ENCODE data around the gene RAB6A. TPM values are rescaled to one million over a fixed set of nuclear protein-coding genes. Genes with fewer than 3 reads are reported as not detected.
A peak's percentile ranks its signal among the peaks of the same experiment; 100 is the strongest.

The RAB6A gene
- total RNA-seq, 2 experiments from 2014 or later = 97.7 to 101 TPM

DNA sequence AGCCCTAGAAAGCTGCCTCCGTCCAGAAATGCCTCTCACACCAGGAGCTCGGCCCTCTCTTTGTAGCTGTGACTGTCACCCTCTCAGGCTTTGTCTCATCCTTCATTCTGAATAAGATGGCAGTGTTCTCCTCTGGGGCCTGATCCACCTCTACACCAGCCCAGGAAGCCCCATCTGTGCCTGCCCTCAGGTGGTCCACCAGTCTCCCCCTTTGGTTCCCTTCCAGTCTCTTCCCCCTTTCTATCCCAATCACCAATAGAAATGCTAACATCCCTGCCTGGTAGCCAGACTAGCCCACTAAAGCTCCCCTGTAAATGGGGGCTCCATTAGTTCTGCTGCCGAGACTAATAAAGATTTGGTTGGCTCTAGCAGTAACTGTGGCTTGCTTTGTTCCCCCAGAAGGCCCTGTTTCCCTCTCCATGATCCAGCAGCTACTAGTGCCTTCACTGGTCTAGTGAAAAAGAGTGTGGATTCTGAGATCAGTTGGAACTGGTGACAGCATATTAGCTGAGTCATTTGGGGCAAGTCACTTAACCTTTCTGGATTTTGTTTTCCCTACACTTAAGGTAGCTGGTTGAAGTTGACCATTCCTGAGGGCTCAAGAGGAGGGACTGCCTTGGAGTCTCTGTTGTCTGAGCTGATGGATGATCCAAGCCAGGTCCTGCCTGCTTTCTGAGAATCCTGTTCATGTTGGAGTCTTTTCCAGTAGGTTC, 98.3 kb downstream of the RAB6A start:
- ChIA-PET POLR2A (interaction anchor here (0.6 to 0.7 kb wide), 3 partner anchors 15 to 532 kb away, joined by 3 read pairs; no protein-coding TSS in a partner anchor), CTCF (interaction anchor here (0.9 to 5.5 kb wide), 18 partner anchors 9 to 325 kb away, joined by 3 to 165 read pairs (median 6); no protein-coding TSS in a partner anchor)
- H3K36me3 Mint-ChIP-seq (ENCODE audit: low read depth) = no peaks in the 10 kb centered on the region
- H3K27me3 Mint-ChIP-seq (ENCODE audit: low read depth) = no peaks in the 10 kb centered on the region
- H3K4me3 Mint-ChIP-seq = no peak overlapping the region
- no peaks in the 10 kb centered on the region for H3K9me3 Mint-ChIP-seq (ENCODE audit: insufficient read depth)
- DNase-seq (no peak), ATAC-seq (no peak)
- H3K4me1 Mint-ChIP-seq (ENCODE audit: low read depth) = peaks cover 3% of the 10 kb centered on the region
- no peak overlapping the region for H3K27ac Mint-ChIP-seq

DNA sequence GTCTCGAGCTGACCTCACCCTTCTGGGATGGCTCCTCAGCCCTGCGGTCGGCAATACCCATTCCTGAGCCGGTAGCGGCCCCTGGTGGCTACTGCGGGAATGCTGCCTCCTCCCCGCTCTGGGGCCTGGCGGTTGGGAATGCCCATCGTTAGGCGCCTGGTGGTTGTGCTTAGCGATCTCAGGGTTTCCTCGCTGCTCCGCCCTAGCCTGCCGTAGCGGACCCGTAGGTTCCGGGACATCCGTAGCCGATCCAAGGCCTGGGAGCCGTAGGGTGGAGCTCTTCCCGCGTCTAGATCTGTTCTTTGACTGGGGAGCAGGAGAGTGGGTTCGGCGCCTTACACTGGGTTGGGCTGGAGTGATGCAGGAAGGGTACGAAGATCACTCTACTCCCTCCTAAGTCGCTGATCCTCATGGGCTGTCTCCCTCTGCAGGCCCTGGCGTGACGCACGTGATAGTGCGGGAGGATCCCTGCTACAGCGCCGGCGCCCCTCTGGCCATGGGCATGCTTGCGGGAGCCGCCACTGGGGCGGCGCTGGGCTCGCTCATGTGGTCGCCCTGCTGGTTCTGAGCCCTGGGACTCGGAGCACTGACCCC, 99.7 kb downstream of the RAB6A start:
- no peaks in the 10 kb centered on the region for H3K9me3 Mint-ChIP-seq (ENCODE audit: insufficient read depth)
- H3K4me1 Mint-ChIP-seq (ENCODE audit: low read depth) = peaks cover 3% of the 10 kb centered on the region
- H3K36me3 Mint-ChIP-seq (ENCODE audit: low read depth) = no peaks in the 10 kb centered on the region
- ATAC-seq (peak; percentile 91), DNase-seq (peak; percentile 82)
- no peaks in the 10 kb centered on the region for H3K27me3 Mint-ChIP-seq (ENCODE audit: low read depth)
- H3K27ac Mint-ChIP-seq = no peak overlapping the region
- ChIA-PET POLR2A (no interaction called here), CTCF (interaction anchor here (0.5 to 5.5 kb wide), 41 partner anchors 10 to 356 kb away, joined by 3 to 165 read pairs (median 5); partner anchors contain the start of gene PLEKHB1)
- H3K4me3 Mint-ChIP-seq = peak overlapping the region; percentile 32

- ChIA-PET CTCF (interaction anchor here (0.9 to 5.5 kb wide), 35 partner anchors 11 to 355 kb away, joined by 3 to 165 read pairs (median 5); partner anchors contain the start of genes FAM168A and PLEKHB1), POLR2A (interaction anchor here (1.2 kb wide), 1 partner anchor 13 kb away, joined by 3 read pairs; no protein-coding TSS in a partner anchor)
- ATAC-seq (peak; percentile 35), DNase-seq (no peak)
- Mint-ChIP-seq H3K4me1 (ENCODE audit: low read depth) (peaks cover 3% of the 10 kb centered on the region), H3K4me3 (peak overlapping the region; percentile 32), H3K9me3 (ENCODE audit: insufficient read depth) (no peaks in the 10 kb centered on the region), H3K27me3 (ENCODE audit: low read depth) (no peaks in the 10 kb centered on the region), H3K27ac (no peak overlapping the region), H3K36me3 (ENCODE audit: low read depth) (no peaks in the 10 kb centered on the region)
These were observed 100.3 kb downstream of the RAB6A start for GRCh38 chr11:73660497-73661034.

GRCh38 chr11:73659961-73660360, 100.9 kb downstream of the RAB6A start:
- ATAC-seq = no peak
- H3K4me3 Mint-ChIP-seq = no peak overlapping the region

DNA sequence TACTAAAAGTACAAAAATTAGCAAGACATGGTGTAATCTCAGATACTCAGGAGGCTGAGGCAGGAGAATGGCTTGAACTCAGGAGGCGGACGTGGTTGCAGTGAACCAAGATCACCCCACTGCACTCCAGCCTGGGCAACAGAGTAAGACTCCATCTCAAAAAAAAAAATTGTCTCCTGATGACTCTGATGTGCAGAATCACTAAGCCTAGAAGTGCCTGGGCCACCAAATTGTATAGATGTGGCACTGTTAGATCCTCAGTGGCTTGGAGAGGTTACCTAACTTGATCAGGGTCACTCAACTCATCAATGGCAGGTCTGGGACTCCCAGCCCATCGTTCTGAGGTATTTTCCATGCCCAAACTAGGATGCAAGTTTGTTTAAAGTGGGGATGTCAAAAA, 103.9 kb downstream of the RAB6A start:
- CTCF ChIA-PET = no interaction called here

More at GRCh38 chr11:73659961-73660360, 100.9 kb downstream of the RAB6A start:
- Mint-ChIP-seq H3K27me3 (ENCODE audit: low read depth) (no peaks in the 10 kb centered on the region), H3K27ac (no peak overlapping the region), H3K9me3 (ENCODE audit: insufficient read depth) (no peaks in the 10 kb centered on the region), H3K36me3 (ENCODE audit: low read depth) (no peaks in the 10 kb centered on the region), H3K4me1 (ENCODE audit: low read depth) (peaks cover 3% of the 10 kb centered on the region)
- DNase-seq = no peak
- ChIA-PET POLR2A (interaction anchor here (0.6 to 1.2 kb wide), 2 partner anchors 13 to 34 kb away, joined by 3 to 4 read pairs; no protein-coding TSS in a partner anchor), CTCF (interaction anchor here (0.9 to 5.5 kb wide), 27 partner anchors 10 to 354 kb away, joined by 3 to 165 read pairs (median 5); partner anchors contain the start of genes FAM168A and PLEKHB1)

DNA sequence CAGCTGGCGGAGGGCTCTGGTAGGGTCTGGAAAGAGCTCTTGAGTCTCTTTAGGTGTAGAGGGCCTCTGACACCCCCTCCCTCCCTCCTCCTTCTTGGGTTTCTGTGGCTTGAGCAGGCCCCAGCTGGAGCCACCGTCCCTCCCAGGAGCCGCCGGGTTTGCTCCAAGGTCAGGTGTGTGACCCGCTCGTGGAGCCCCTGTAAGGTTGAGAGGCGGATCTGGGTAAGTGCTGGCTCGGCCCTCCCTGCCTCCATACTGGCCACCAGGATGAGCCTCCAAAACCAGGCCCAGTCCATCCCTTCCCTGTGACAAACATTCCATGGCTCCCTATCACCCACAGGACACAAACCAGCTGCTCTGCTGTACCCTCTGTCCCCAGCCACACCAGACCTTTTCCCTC, 105.2 kb downstream of the RAB6A start:
- ChIA-PET CTCF (no interaction called here), POLR2A (no interaction called here)
- H3K9me3 Mint-ChIP-seq (ENCODE audit: insufficient read depth) = no peaks in the 10 kb centered on the region
- H3K27ac Mint-ChIP-seq = no peak overlapping the region
- ATAC-seq (no peak), DNase-seq (no peak)
- H3K4me3 Mint-ChIP-seq = no peak overlapping the region
- H3K4me1 Mint-ChIP-seq (ENCODE audit: low read depth) = no peaks in the 10 kb centered on the region
- H3K27me3 Mint-ChIP-seq (ENCODE audit: low read depth) = no peaks in the 10 kb centered on the region
- no peaks in the 10 kb centered on the region for H3K36me3 Mint-ChIP-seq (ENCODE audit: low read depth)

More for the DNA sequence above, 103.9 kb downstream of the RAB6A start:
- Mint-ChIP-seq H3K9me3 (ENCODE audit: insufficient read depth) (no peaks in the 10 kb centered on the region), H3K27me3 (ENCODE audit: low read depth) (no peaks in the 10 kb centered on the region), H3K4me3 (no peak overlapping the region), H3K36me3 (ENCODE audit: low read depth) (no peaks in the 10 kb centered on the region), H3K27ac (no peak overlapping the region), H3K4me1 (ENCODE audit: low read depth) (peaks cover 3% of the 10 kb centered on the region)
- DNase-seq = no peak
- ATAC-seq = no peak
- POLR2A ChIA-PET = no interaction called here

DNA sequence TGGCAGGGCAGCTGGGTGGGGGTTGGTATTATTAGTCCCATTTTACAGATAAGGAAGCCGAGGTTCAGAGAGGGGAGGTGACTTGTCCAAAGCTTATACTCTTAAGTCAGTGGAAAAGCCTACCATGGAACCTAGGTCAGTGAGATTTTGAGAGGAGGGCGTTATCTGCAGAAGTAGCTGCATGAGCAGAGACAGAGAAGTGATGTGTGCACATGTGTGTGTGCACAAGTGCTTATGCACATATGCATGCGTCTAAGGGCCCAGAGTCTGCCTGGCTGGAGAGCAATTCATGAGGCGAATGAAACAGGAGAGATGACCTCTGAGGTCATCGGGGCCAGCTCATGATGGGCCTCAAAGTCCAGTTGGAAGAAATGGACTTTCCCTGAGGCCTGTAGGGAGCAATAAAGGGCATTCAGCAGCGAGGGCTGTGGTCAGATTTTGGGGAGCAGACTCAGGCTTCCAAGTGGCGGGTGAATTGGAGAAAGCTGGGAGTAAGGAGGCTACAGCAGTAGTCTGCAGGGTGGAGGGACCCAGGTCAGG, 106.3 kb downstream of the RAB6A start:
- Mint-ChIP-seq H3K36me3 (ENCODE audit: low read depth) (no peaks in the 10 kb centered on the region), H3K27me3 (ENCODE audit: low read depth) (no peaks in the 10 kb centered on the region), H3K4me3 (no peak overlapping the region), H3K4me1 (ENCODE audit: low read depth) (no peaks in the 10 kb centered on the region), H3K27ac (no peak overlapping the region), H3K9me3 (ENCODE audit: insufficient read depth) (no peaks in the 10 kb centered on the region)
- CTCF ChIA-PET = no interaction called here
- ATAC-seq = no peak
- POLR2A ChIA-PET = no interaction called here
- no peak for DNase-seq

DNA sequence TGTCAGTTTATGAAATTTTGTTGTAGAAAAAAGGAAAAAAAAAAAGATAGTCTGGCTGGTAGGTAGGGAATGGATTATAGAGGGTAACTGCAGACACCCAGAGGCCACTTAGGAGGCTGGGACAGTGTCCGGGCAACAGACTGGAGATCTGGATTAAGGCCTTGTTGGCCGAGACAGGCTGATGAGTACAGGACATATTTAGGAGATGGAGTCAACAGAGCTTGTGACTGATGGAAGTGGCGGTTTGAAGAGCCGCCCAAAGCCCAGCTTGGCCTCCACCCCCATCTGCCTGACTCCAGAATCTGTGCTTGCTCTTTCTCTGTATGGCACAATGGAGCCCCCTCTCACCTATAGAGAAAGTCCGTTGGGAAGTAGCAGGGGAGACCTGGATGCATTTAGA, 106.9 kb downstream of the RAB6A start:
- no peaks in the 10 kb centered on the region for H3K9me3 Mint-ChIP-seq (ENCODE audit: insufficient read depth)
- POLR2A ChIA-PET = no interaction called here

DNA sequence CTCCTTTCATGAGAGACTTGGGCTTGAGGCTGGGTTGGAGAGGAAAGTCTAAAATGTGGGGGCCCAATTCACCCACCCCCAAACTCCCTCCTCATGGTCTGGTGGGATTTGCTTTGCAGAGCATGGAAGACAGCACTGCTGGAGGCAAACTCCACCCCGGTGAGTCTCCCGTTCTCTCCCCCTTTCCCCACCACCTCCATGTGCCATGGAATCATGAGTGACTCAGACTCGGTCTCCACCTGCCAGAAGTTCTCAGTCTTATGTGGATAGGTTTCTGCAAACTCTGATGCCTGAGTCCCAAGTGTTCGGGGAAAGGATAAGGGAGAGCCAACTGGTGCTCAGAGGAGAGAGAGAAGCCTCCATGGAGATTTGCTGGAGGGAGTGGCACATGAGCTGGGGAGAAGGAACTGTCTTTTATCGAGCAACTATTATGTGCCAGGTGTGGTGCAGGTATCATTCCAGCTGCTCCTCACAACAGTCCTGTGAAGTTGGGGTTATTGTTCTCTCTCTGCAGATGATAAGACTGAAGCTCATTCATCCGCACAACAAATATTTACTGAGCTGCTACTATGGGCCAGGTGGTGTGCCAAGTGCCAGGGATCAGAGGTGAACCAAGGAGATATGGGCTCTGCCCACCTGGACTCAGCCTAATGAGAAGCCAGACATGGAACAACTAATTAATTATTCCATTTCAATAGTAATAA, 107.9 kb downstream of the RAB6A start:
- Mint-ChIP-seq H3K36me3 (ENCODE audit: low read depth) (no peaks in the 10 kb centered on the region), H3K9me3 (ENCODE audit: insufficient read depth) (no peaks in the 10 kb centered on the region), H3K4me1 (ENCODE audit: low read depth) (peaks cover 3% of the 10 kb centered on the region), H3K27ac (no peak overlapping the region), H3K27me3 (ENCODE audit: low read depth) (no peaks in the 10 kb centered on the region), H3K4me3 (no peak overlapping the region)
- DNase-seq (no peak), ATAC-seq (no peak)
- ChIA-PET POLR2A (no interaction called here), CTCF (no interaction called here)

More for the DNA sequence above, 106.9 kb downstream of the RAB6A start:
- no peak for ATAC-seq
- Mint-ChIP-seq H3K27me3 (ENCODE audit: low read depth) (no peaks in the 10 kb centered on the region), H3K36me3 (ENCODE audit: low read depth) (no peaks in the 10 kb centered on the region), H3K27ac (no peak overlapping the region), H3K4me1 (ENCODE audit: low read depth) (no peaks in the 10 kb centered on the region), H3K4me3 (no peak overlapping the region)
- CTCF ChIA-PET = no interaction called here
- DNase-seq = no peak

DNA sequence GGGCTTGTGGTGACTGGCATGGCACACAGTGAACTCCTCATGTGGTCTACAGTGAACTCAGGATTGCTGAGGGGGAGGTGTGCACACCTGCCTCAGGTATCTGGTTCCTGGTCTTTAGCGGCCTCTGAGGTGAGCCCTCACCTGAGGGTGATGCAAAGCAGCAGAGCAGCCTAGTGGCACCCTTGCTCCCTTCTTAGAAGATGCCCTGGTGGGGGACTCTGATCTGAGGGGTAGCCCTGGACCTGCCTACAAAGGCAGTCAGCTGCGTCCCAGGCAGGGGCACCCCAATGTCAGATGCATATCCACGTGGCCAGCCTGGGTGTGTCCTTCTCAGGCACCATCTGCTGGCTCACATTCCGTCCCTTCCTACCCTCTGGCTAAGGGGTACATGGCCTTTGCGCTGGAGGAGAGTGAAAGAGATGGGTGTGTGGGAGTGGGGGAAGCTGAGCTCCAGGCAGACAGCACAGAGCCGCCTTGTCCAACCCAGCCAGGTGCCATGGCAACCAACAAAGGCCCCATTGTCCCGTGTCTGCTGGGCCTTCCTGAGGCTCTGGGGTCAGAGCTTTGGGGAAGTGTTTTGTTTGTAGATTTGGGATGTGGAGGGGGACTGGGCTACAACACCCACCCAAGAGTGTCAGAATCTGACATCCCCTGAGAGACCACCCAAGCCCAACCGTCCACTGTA, 108.7 kb downstream of the RAB6A start:
- DNase-seq = no peak
- no peaks in the 10 kb centered on the region for H3K36me3 Mint-ChIP-seq (ENCODE audit: low read depth)
- H3K27ac Mint-ChIP-seq = no peak overlapping the region
- no peak overlapping the region for H3K4me3 Mint-ChIP-seq
- H3K27me3 Mint-ChIP-seq (ENCODE audit: low read depth) = no peaks in the 10 kb centered on the region
- POLR2A ChIA-PET = no interaction called here
- H3K9me3 Mint-ChIP-seq (ENCODE audit: insufficient read depth) = no peaks in the 10 kb centered on the region
- no peak for ATAC-seq
- CTCF ChIA-PET = no interaction called here
- peaks cover 10% of the 10 kb centered on the region for H3K4me1 Mint-ChIP-seq (ENCODE audit: low read depth)

DNA sequence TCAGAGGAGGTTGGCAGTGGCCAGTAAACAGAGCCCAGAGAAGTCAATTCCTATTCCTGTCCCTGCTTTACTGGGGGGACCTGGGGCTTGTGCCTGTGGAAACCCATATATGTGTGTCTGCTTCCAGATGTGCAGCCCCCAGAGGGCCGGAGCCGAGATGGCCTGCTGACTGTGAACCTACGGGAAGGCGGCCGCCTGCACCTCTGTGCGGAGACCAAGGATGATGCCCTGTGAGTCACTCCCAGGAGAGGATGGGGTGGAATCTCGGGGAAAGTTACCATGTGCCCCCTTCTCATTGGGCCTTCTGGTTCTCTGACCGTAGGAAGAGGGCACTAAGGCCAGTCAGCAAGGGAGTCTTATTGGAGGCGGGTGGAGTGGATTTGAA, 109.2 kb downstream of the RAB6A start:
- H3K4me3 Mint-ChIP-seq = no peak overlapping the region
- no peaks in the 10 kb centered on the region for H3K27me3 Mint-ChIP-seq (ENCODE audit: low read depth)
- H3K9me3 Mint-ChIP-seq (ENCODE audit: insufficient read depth) = no peaks in the 10 kb centered on the region
- H3K27ac Mint-ChIP-seq = no peak overlapping the region
- ATAC-seq (no peak), DNase-seq (no peak)
- ChIA-PET CTCF (interaction anchor here (1.8 kb wide), 1 partner anchor 11 kb away, joined by 4 read pairs; no protein-coding TSS in a partner anchor), POLR2A (no interaction called here)
- no peaks in the 10 kb centered on the region for H3K36me3 Mint-ChIP-seq (ENCODE audit: low read depth)
- H3K4me1 Mint-ChIP-seq (ENCODE audit: low read depth) = peaks cover 16% of the 10 kb centered on the region
